Heart left ventricle (tissue), 13 donors: ENCODE results near the gene ERF.

Source experiments
- CTCF ChIP-seq, 12 donors: fragments of 200-600 bp; sonication (generic) in 4 of 12; IDR thresholded peaks; one replicate each; pipeline versions ENCODE4 v1.5.0 to v1.8.0; 2018 to 2022; ENCODE audit warnings: antibody characterized with exemption in 12 of 12, mild to moderate bottlenecking in 5 of 12
- POLR2A ChIP-seq, 2 donors: fragments of 450-650 bp; IDR thresholded peaks; one replicate each; pipeline ENCODE4 v1.6.1; 2017; ENCODE audit warnings: antibody characterized with exemption in 2 of 2, mild to moderate bottlenecking in 2 of 2, moderate library complexity in 2 of 2
- donor health status: ischemic (EF 13 %, LVEDD 7.1; RV severe dilation, severe dysfunction).
- donor health status: DM: no; HTN: yes; CAD: no.
- donor health status: DM: no; HTN: no; CAD: no.
- donor health status: ischemic (EF 25% LVEDD 6.9; RV normal size, moderate dysfunction).
- donor health status: ischemic (EF 25% LVEDD 5.7; RV mildly dilated, moderate dysfunction).
- donor health status: ischemic (EF 35%, LVEDD 5.7; RV mildly dilated, moderate dysfunction).
- donor health status: nonischemic (EF 11% LVEDD 7.7; RV severe dilation, severe dysfunction).
- donor health status: DM: yes; HTN: yes; CAD: no.
- donor health status: PGD.
- donor health status: ischemic (EF 29% LVEDD 5.4; RV normal size, mild dysfunction).
- donor health status: nonischemic (EF 23%, LVEDD 6.1; RV moderate dilation, normal function).

- TF ChIP-seq CTCF (IDR thresholded peaks at IDR 0.05) = no peak
- no peak for TF ChIP-seq POLR2A (IDR thresholded peaks at IDR 0.05)
These were observed 39.0 kb upstream of the ERF start for GRCh38 chr19:42293948-42294347.
